GM19023 (cell line): ENCODE results near the gene DNAI1.

ENCODE experiments used
- ATAC-seq: cut with Tn5 transposase; IDR thresholded peaks from one replicate; pipeline ENCODE4 v1.9.1; 2021; ENCODE audit warnings: mild to moderate bottlenecking, moderate library complexity; ENCODE audit not compliant: unreplicated experiment

DNAI1 gene

DNA sequence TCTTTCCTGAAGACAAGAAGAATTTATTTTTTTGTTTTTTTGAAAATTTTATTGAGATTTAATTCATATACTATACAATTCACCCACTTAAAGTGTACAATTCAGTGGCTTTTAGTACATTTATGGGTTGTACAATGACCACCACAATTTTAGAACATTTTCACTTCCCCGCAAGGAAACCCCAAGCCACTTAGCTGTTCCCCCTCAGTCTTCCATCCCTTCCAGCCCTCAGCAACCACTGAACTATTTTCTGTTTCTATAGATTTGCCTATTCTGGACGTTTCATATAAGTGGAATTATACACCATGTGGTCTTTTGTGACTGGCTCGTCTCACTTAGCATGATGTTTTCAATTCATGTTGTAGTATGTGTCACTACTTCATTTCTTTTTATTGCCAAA is 28.0 kb downstream of the DNAI1 start:
- no peak for ATAC-seq

DNA sequence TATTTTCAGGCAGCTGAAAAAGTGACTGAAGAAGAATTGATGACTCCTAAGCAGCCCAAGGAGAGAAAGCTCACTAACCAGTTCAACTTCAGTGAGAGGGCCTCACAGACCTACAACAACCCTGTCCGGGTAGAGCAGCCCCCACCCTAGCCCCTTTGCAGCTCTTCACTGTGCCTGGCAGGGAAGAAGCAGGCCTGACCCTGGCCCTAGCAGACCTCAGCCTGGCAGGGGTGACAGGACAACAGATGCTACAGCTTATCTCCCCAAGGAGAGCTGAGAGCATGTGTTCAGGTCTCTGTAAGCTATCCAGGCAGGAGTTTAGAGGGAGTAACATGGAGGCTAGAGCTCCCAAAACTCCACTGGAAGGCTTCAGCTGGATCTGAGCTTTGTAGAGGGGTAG is 31.8 kb downstream of the DNAI1 start:
- no peak for ATAC-seq

DNA sequence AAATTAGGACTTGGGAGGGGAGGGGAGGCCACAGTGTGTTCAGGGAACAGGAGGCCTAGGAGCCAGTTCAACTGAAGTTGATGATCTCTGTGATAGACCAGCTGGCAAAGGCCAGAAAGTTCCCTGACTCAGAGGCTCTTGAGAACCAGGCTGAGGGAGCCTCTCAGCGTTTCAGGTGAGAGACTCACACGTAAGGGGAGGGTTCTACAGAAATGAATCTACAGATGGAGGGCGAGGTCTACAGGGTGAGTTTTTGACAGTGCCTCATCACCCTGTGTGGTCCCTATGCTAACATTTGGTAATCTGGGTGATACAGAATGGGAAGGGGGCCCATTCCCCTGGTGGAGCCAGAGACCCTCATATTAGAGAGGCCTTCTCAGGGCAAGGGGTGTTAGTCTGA is 32.2 kb downstream of the DNAI1 start:
- no peak for ATAC-seq

DNA sequence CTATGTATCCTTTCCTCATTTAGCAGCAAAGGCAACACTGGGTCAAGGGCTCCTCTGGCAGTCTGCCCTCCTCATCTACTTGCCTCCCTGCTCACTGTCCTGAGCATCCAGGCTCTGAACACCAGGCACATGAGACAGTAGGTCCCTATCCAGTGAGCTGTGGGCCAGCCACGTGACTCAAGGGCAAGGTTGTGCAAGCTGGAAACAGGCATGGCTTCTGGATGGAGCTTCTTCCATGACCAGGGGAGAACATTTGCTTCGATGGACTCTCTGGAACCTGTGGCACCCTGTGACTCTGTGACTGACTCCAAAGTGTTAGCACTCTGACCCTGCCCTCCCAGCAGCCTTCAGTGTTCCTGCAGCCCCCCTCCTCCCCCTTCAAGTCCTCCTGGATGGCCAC is 33.0 kb downstream of the DNAI1 start:
- ATAC-seq = no peak

DNA sequence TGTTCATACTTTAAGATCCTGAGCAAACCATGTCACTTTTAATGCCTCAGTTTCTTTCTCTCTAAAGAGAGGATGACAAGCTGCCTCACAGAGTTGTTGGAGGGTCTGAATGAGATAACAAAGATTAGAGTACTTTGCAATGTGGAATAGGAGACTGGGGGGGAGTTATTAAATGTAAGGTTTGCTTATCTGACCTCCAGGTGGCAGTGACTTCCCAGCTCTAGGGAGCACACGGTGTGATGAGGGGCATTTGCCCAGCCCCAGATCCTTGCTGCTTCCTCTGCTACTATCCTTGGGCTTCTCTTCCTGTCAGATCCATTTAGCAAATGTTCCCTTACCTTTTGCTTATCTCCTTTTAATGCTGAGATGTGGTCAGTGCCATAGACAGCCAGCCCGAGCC is 33.4 kb downstream of the DNAI1 start:
- no peak for ATAC-seq

DNA sequence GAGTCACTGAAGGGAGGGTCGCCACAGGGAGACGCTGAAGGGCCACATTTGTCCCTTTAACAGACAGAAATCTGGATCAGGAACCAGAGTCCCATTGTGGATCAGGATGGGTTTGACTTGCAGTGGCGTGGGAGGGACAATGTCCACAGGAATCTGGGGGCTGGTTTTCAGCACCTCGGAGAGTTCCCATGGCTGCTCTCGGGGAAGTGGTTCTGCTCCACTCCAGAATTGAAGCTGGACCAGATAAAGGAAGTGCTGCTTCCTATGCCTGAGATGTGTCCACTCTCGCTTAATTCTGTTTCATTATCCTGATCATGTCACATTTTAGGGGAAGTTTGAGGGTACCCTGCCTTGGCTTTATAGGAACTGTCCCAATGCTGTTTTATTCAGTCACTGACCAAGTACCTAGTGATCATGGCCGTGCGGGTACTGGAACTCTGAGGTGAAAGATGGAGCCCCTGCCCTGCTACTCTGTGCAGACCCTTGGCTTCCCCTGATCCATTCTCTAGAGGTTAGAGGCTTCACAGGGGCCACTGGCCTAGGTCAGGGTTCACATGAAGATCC is 35.4 kb downstream of the DNAI1 start:
- no peak for ATAC-seq

DNA sequence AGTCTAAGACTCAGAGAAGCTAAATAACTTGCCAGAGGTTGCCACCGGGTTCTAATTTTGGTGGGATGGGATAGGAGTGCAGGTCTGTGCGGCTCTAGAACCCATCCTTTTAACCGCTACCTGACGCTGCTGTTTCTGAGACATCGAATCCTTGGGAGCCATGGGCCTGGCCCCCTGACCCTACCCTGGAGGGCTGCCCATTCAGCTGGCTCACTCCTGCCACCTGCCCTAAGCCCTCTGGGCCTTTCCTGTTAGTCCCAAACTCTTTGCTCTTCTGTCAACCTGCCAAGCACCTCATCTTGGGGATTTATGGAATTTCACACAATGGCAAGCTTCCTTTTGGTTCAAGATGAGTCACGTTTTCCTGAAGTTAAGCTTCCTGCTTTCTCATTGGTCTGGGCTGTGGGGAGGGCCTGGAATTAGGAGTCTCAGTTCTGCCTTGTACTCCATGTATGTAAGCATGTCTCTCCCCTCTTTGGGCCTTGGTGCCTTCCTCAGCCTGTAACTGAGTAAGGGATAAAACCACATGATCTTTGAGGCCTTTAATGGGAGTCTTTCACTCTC is 37.6 kb downstream of the DNAI1 start:
- no peak for ATAC-seq

DNA sequence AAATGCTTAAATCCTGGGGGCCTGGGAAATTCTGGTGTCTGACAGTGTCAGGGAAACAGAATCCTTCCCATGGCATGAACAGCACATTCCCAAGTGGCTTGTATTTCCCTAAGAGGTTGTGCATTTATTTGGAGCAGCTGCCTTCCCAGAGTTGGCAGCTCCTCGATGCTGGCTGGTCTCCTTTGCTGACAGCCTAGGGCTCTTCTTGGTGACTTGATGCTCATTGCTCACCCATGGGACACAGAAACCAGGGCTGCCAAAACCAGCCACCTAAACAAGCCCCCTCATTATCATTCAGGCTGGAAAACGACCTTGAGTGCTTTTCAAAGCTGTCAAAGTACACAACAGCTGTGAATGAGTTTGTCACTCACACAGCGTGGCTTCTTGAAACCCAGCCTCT is 39.9 kb downstream of the DNAI1 start:
- ATAC-seq = no peak

DNA sequence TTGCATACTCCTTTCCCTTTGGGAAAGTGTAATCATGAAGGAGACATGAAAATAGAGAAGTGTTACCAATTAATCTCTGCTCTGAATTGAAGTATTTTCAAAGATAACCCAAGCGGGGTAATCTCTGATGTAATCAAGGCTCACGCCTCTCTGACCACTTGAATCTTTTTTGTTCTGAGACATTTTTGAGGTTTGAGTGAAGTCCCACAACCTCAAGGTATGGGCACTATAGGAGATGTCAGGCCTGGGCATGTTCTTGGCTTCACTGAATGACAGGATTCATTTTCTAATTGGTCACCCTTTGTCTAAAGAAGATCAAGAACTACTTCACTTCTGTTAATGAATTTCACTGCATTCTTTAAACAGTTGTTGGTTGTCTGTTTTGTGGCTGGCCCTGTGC is 40.5 kb downstream of the DNAI1 start:
- no peak for ATAC-seq

DNA sequence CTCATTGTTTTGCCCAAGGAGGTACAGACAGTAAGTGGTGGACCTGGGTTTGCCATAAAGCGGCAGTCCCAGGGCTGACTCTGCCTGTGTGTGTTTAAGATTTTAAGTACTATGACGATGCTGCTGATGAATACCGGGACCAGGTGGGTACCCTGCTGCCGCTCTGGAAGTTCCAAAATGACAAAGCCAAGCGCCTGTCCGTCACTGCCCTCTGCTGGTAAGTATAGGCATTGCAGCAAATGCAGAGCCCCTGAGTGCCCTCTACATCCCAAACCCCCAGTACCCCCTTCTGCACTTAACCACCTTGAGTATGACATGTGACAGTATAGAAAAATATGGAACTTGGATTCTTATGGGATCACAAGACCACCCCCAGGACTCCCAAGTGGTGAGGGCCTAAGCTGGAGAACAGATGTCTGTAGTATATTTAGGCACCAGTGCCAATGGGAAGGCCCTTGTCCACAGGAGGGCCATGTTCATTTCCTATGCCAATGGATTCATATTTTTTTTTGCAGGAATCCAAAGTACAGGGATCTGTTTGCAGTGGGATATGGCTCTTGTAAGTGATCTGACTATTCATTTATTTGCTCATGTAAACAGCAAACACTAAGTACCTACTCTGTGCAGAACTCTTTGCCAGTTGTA is 42.1 kb downstream of the DNAI1 start:
- no peak for ATAC-seq

DNA sequence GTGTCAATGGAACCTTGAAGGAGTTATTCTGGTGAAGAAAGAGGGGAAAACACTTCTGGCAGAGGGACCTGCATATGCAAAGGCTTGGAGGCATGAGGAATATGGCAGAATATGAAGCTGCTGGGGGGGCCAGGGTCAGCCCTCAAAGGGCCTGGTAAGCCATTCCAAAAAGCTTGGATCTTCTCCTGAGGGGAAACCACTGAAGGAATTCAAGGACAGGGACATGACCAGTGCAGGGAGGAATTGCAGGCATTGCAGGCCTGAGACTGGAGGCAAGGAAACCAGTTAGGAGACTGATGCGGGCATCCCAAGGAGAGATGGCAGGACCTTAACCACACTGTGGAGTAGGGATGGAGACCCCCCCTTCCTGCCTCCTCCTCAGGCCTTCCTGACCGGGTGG is 42.8 kb downstream of the DNAI1 start:
- ATAC-seq = no peak

DNA sequence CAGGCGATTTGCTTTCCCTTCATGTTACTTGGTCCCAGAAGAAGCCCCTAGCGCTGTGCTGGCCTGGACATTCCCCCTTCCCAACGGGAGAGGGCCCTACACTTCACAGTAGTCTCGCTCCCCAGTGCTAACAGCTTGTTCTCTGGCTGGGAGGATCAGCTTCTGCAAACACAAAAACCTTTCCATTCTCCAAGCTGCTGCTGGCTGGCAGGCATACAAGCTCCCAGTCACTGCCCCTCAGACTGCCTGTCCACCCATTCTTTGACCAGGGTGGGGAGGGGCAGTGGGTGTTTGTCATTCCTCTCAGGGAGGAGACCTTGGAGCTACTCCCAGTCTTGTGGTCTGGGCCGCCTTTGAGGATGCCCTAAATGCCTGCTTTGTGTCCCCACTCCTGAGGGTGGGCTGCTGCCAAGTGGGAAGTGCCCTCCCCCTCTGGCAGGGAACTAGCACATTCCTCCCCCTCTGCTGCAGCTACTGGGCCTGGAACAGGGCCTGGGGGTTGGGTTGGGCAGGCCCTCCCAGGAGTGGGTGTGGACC is 43.4 kb downstream of the DNAI1 start:
- no peak for ATAC-seq

DNA sequence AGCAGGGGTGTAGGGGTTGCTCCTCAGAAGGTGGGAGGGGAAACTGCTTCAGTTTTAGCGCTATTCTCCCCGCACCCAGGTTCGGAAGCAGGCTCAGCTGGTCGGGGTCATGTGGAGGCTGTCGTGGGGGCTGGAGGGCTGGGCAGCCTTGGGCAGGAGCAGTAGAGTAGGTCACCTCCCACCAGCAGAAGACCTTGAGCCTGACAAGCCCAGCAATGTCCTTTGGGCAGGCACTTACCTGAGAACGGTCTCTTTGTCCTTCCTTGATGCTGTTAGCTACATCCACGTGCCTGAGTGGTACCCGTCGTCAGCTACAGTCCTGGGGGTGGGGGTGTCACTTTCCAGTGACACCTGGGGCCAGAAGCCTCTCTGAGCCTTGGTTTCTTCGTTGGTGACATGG is 43.9 kb downstream of the DNAI1 start:
- no peak for ATAC-seq

DNA sequence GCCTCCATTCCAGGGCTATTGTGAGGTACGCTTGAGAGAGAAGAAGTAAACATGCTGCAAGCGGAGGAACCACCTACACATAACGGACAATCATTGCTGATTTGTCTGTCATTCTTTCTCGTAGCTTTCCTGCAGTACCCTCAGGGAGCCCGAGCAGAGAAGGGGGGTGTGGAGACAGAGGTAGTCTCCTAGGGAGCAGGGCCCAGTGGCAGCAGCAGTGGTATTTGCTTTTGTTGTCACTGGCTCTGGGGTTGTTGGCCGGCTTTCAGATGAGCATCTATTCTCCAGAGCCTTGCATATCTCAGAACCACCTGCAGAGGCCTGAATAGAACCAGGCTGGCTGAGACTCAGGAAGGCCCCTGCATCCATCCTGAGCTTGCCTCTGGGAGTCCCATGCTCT is 44.3 kb downstream of the DNAI1 start:
- no peak for ATAC-seq

DNA sequence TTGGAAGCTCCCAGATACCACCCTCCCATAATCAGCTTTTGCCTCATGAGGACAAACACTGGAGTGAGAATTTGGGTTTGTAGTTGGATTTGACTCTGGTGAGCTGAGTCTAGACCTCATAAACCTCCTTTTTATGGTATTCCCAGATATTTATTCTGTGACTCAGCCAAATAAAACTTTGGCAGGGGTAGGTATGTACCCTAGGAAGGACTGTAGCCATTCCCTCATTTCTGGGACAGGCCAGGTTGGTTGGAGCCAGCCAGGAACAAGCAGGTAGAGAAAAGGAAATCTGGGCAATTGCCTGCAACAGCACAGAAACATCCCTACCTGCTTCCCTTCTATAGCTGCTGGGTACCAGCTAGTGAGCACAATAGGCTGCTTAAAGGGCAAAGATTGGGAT is 44.8 kb downstream of the DNAI1 start:
- ATAC-seq = no peak

DNA sequence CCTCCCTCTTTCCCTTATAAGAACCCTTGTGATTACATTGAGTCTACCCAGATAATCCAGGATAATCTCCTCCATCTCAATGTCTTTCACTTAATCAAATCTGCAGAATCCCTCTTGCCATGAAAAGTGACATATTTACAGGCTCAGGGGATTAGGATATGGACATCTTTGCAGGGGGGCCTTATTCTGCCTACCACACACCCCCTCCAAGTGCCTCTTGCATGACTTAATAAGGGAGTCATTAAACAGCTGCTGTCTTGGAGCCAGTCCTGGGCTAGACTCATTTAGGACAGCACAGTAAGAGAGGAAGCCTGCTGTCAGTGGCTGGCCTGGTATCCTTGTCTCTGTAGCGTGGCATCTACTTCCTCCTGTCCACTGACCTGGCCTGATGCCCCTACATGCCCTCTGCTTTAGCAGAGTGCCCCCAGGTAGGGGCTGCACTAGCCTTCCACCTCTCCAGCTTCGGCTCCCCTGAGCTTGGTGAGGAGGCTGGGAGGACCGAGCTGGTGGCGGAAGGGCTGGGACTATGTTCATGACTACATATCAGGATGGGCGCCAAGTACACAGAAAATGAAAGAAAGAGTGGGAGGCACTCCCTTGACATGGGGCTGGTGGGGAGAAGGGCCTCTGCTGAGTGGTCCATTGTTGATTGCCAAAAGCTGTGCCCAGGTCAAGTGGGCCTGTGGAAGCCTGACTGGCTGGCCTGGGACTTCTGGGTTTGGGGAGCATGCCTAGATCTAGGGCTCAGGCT is 46.9 kb downstream of the DNAI1 start:
- ATAC-seq = no peak

DNA sequence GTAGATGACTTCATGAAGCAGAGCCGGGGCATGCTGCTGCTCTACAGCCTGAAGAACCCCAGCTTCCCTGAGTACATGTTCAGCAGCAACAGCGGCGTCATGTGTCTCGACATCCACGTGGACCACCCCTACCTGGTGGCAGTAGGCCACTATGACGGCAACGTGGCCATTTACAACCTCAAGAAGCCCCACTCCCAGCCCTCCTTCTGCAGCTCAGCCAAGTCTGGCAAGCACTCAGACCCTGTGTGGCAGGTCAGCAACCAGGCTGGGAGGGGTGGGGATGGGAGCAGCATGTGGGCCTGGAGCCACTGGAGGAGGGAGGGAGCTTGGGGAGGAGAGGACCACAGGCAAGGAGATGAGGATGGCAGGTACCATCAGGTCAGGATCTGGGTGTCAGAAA is 48.0 kb downstream of the DNAI1 start:
- no peak for ATAC-seq

DNA sequence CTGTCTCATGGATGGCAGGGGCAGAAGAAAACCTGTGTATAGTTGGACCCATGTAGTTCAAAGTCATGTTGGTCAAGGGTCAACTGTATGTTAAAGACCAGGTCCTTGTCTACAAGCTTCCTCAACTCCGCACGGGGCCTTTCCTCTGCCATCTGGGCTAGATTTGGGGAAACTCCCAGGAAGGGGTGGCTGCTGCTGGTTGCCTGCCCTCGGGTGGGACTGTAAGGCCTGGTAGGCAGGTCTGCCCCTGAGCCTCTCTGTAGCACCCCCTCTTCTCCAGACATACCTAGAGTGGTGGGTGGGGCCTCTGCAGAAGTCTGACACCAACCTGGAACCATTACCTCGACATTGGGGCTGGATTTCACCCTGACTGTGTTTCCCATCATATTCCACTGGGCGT is 49.0 kb downstream of the DNAI1 start:
- ATAC-seq = no peak

DNA sequence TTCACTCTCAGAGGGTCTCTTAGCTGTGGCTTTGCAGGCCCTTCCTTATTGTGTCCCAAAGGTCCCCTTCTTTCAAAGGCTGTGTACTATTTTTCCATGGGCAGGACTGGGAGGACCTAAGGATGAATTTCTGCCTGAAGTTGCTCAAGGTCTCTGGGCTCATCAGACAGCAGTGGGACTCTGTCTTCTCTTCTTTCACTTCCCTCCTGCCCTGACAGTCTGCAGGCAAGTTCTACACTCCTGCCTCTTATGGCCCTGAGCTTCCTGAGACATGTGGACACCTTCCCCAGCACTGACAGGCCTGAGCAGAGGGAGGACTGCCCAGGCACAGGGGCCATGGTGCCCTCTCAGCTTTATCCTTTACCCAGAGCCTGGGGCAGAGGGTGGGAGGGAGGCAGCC is 49.4 kb downstream of the DNAI1 start:
- ATAC-seq = no peak

DNA sequence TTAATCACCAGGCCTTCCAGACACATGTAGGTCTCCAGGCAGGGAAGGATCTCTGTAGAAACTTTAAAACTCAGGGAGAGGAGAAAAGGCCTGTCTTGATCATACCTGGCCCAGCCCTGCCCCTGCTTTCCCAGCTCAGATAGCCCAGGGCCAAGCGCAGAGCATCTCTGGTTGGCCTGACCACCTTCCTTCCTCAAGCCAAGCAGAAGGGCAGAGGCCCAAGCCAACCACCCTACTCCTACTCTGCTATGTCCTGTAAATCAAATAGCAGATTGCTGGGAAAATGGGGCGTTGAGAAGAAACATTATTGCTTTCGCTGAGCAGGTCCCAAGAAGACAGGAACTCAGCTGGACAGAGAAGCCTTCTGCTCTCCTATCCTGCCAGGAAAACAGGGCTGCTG is 49.9 kb downstream of the DNAI1 start:
- ATAC-seq = no peak

DNA sequence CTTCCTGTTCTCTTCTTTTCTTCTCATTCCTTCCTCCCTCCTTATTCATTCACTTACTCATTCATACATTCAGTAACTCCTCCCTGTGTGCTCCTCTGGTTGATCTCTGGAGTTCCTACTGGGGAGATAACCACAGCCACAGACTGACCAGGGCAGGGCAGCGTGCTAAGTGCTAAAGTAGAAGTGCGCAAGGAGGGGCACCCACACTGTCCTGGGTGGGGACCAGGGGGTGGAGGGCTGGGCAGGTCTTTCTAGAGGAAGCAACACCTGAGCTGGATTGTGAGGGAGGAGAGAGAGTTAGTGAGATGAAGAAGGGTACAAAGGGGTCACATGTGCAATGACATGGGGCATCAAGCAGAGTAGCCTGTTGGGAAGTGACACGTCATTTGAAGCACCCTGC is 50.3 kb downstream of the DNAI1 start:
- no peak for ATAC-seq
